Cerebellar cortex (tissue), 1 donor: ENCODE results near the gene CLDN18.

Source experiments
- DNase-seq: peaks from one replicate; pipeline ENCODE4 v3.0.0-alpha.2; 2015; ENCODE audit warnings: low spot score

Gene CLDN18

DNA sequence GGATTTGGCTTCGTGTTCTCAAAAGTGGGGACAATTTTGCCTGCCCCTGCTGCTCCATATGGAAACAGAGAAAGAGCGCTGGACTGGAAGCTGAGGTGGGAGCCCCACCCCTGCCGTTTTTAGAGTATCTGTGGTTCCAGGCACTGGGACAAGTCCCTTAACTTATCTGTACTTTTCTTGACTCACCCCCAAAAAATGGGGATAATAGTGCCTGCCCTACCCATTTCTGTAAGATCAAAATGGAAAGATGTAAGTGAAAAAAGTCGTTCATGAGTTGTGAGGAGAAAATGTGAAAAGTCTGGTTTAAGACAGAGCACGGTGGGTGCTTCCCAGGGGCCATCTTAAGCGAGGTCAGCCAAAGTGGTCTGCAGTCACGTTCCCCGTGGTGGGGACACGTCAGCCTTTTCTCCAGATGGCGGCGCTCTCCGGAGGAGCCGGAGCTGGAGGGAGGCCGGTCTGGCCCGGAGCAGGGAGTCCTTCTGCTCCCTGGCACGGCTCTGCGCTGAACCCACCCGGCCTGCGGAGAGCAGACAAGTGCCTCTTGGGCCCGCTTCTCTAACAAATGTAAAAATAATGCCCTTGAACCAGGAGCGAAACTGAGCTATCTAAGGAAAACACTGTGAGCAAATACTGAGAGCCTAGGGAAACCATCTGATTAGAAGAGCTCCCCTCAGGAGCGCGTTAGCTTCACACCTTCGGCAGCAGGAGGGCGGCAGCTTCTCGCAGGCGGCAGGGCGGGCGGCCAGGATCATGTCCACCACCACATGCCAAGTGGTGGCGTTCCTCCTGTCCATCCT lies at the start of gene CLDN18:
Gene CLDN18, plus strand, starts transcription at position 690 of the 797 bp plus-strand sequence. Its CDS starts 61 bp downstream, at position 751.
- no peak for DNase-seq

GRCh38 chr3:137962251-137962650 lies 47.7 kb upstream of the CLDN18 start:
- DNase-seq, result no peak

DNA sequence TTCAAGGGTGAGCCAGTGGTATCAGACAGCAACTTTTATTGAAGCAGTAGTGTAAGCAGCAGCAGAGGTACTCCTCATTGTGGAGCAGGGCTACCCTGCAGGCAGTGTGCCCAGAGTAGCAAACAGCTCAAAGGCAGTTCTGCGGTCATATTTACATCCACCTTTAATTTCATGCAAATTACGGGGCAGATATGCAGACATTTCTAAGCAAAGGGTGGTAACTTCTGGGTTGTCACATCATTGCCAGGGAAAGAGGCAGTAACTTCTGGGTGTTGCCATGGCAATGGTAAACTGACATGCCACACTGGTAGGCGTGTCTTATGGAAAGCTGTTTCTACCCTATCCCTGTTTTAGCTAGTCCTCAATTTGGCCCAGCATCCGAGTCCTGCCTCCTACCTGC lies 46.5 kb upstream of the CLDN18 start:
- no peak for DNase-seq

GRCh38 chr3:137970914-137971831 lies 38.8 kb upstream of the CLDN18 start:
- DNase-seq, result peak; percentile 88

DNA sequence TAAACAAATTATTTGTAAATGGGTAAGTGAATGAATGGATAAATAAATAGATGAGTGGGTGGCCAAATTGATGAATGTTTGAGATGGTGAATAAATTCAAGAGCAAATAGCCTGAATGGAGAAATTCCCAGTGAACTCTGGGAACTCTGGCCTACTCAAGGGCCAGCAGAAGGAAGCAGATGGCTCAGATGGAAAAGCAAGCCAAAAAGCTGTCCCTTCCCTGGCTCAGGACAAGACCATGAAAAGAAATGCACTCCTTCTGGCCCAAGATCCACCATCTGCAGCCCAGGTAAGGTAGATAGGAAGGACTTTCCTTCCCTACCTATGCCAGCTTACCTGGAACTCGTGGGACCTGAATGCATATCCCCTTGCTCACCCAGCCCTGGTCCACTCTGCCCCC lies 37.6 kb upstream of the CLDN18 start:
- peak; percentile 87 for DNase-seq

- DNase-seq, result no peak
Measured at GRCh38 chr3:137978328-137978727, 31.6 kb upstream of the CLDN18 start.

GRCh38 chr3:137987723-137988122 lies 22.2 kb upstream of the CLDN18 start:
- DNase-seq, result no peak

- no peak for DNase-seq
Measured at GRCh38 chr3:137988152-137988551, 21.8 kb upstream of the CLDN18 start.

DNA sequence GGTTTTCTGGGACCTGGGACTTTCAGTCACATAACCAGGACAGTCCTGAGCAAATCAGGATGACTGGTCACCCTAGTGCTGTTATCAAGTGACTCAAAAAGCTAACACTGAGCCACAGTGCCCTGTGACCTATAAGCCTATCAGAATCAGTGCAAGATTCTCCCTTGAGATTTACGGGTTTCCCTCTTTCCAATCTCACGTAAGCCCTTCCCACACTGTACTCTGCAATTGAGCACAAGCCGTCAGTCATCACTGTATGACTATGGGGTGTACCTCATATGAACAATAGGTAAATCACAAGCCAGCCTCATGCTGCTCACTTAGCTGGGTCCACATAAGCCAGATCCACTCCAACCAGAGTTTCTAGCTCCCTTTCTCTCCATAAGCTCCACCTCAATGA lies 21.0 kb upstream of the CLDN18 start:
- no peak for DNase-seq

- no peak for DNase-seq
Measured at GRCh38 chr3:137990427-137990826, 19.5 kb upstream of the CLDN18 start.

GRCh38 chr3:137992592-137992991 lies 17.4 kb upstream of the CLDN18 start:
- DNase-seq, result no peak

- DNase-seq, result no peak
Measured at GRCh38 chr3:137998121-137999042, 11.6 kb upstream of the CLDN18 start.

DNA sequence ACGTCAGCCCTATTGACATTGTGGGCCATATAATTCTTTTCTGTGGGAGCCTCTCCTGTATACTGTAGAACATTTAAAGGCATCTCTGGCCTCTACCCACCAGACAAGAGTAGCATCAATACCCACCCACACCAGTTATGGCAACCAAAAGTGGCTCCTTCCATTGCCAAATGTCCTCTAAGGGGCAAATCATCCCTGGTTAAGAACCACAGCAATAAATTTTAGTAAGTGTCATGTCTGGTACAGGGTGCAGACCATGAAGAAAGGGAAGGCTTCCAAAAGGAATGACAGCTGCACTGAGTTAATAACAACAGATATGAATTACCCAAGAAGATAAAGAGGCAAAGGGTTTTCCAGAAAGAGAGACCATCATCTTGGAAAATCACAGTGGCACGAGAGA lies 6.9 kb upstream of the CLDN18 start:
- DNase-seq, result no peak

GRCh38 chr3:138005627-138006026 lies 4.3 kb upstream of the CLDN18 start:
- DNase-seq, result no peak

- no peak for DNase-seq
Measured at GRCh38 chr3:138007898-138008297, 2.1 kb upstream of the CLDN18 start.

- no peak for DNase-seq
Measured at GRCh38 chr3:138010273-138010590, 267 bp downstream of the CLDN18 start.

DNA sequence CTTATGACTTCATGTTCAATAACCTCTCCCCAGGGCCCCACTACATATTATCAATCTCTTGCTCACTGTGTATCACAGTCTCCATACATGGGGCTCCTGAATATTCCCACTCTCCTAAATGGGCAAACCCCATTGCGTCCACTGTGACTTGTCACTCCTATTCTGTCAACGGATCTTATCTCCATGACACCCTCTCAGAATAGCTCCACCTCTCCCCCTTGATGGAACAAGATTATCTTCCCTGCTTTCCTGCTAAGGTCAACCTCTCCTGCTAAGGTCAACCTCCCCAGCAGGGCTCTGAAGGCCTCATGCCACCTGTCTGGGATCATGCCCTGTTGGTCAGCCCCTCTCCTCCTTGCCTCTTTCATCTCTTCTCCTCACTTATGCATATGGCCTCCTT lies 1.8 kb downstream of the CLDN18 start:
- DNase-seq, result no peak

GRCh38 chr3:138012526-138012925 lies 2.6 kb downstream of the CLDN18 start:
- no peak for DNase-seq

GRCh38 chr3:138016065-138016464 lies 6.1 kb downstream of the CLDN18 start:
- DNase-seq, result no peak

- DNase-seq, result no peak
Measured at GRCh38 chr3:138019281-138020069, 9.5 kb downstream of the CLDN18 start.

DNA sequence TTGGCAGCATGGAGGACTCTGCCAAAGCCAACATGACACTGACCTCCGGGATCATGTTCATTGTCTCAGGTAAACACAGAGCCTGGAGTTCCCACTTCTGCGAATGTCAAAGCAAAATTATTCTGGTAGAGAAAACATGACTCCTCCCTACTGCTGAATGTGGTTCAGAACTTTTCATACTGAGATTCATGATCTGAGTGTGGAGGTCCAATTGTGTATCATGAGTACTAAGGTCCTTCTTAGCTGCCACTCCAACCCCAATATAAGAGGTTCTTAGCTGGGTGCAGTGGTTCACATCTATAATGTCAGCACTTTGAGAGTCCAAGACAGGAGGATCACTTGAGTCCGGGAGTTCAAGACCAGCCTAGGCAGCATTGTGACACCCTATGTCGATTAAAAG lies 13.8 kb downstream of the CLDN18 start:
- DNase-seq, result no peak
